H9 (cell line): Measurements from ENCODE around the gene ZBTB16. TPM values are rescaled to one million over a fixed set of nuclear protein-coding genes. Genes with fewer than 3 reads are reported as not detected.

Source experiments
- DNase-seq: peaks from one replicate; pipeline ENCODE4 v3.0.0-alpha.2; 2017
- H2AFZ ChIP-seq: one replicate; pipeline ENCODE4 v1.6.1; 2013; ENCODE audit warnings: mild to moderate bottlenecking, low read length, control low read depth, moderate library complexity
- H2AK5ac ChIP-seq: 2 replicates; pipeline ENCODE4 v1.6.1; 2013; ENCODE audit warnings: low read length, control low read depth, mixed read lengths; ENCODE audit not compliant: insufficient read length
- H2BK120ac ChIP-seq: one replicate; pipeline ENCODE4 v1.6.1; 2013; ENCODE audit warnings: low read depth, mild to moderate bottlenecking, low read length, control low read depth, inconsistent platforms; ENCODE audit not compliant: poor library complexity, severe bottlenecking
- H2BK12ac ChIP-seq: 2 replicates; pipeline ENCODE4 v1.6.1; 2013; ENCODE audit warnings: low read length, control low read depth, mixed read lengths, low read depth; ENCODE audit not compliant: insufficient read length
- H2BK15ac ChIP-seq: 2 replicates; pipeline ENCODE4 v1.6.1; 2013; ENCODE audit warnings: low read depth, low read length, control low read depth
- H2BK20ac ChIP-seq: one replicate; pipeline ENCODE4 v1.6.1; 2013; ENCODE audit warnings: low read depth, mild to moderate bottlenecking, low read length, control low read depth, inconsistent platforms; ENCODE audit not compliant: poor library complexity, severe bottlenecking
- H2BK5ac ChIP-seq: 2 replicates; pipeline ENCODE4 v1.6.1; 2013; ENCODE audit warnings: low read length, control low read depth, mixed read lengths; ENCODE audit not compliant: insufficient read length
- H3K14ac ChIP-seq: 2 replicates; pipeline ENCODE4 v1.6.1; 2013; ENCODE audit warnings: low read length, control low read depth; ENCODE audit not compliant: insufficient read depth
- H3K18ac ChIP-seq: 2 replicates; pipeline ENCODE4 v1.6.1; 2013; ENCODE audit warnings: low read depth, mild to moderate bottlenecking, mixed read lengths, low read length, control low read depth; ENCODE audit not compliant: insufficient read length
- H3K23ac ChIP-seq: 2 replicates; pipeline ENCODE4 v1.6.1; 2013; ENCODE audit warnings: low read length, control low read depth, mixed read lengths, low read depth; ENCODE audit not compliant: insufficient read length
- H3K23me2 ChIP-seq: 2 replicates; pipeline ENCODE4 v1.6.1; 2013; ENCODE audit warnings: low read depth, mild to moderate bottlenecking, mixed read lengths, low read length, control low read depth; ENCODE audit not compliant: insufficient read length, poor library complexity, severe bottlenecking
- H3K27ac ChIP-seq: 2 replicates; pipeline ENCODE4 v1.5.1; 2013; ENCODE audit warnings: low read length, control low read depth, mixed read lengths, low read depth; ENCODE audit not compliant: insufficient read length
- H3K27me3 ChIP-seq: 2 replicates; pipeline ENCODE4 v1.6.1; 2013; ENCODE audit warnings: low read length, control low read depth, inconsistent platforms; ENCODE audit not compliant: insufficient read depth
- H3K4ac ChIP-seq: 2 replicates; pipeline ENCODE4 v1.6.1; 2013; ENCODE audit warnings: low read depth, mild to moderate bottlenecking, control low read depth, inconsistent platforms, low read length, moderate library complexity
- H3K4me1 ChIP-seq: 2 replicates; pipeline ENCODE4 v1.6.1; 2013; ENCODE audit warnings: low read length, control low read depth, inconsistent platforms; ENCODE audit not compliant: insufficient read depth
- H3K4me2 ChIP-seq: 2 replicates; pipeline ENCODE4 v1.6.1; 2013; ENCODE audit warnings: low read length, control low read depth, mixed read lengths; ENCODE audit not compliant: insufficient read length, insufficient read depth
- H3K56ac ChIP-seq: 2 replicates; pipeline ENCODE4 v1.6.1; 2013; ENCODE audit warnings: low read depth, mild to moderate bottlenecking, mixed read lengths, low read length, control low read depth; ENCODE audit not compliant: insufficient read length
- H3K79me1 ChIP-seq: 2 replicates; pipeline ENCODE4 v1.6.1; 2013; ENCODE audit warnings: low read depth, mild to moderate bottlenecking, moderate library complexity, low read length, control low read depth, inconsistent platforms; ENCODE audit not compliant: insufficient read depth, poor library complexity, severe bottlenecking
- H3K79me2 ChIP-seq: 2 replicates; pipeline ENCODE4 v1.6.1; 2013; ENCODE audit warnings: low read length, control low read depth, inconsistent platforms; ENCODE audit not compliant: insufficient read depth
- H3K9ac ChIP-seq: 2 replicates; pipeline ENCODE4 v1.6.1; 2013; ENCODE audit warnings: low read length, control low read depth, mixed read lengths; ENCODE audit not compliant: insufficient read length; ENCODE audit errors: extremely low read depth
- H3K9me3 ChIP-seq: one replicate; pipeline ENCODE4 v1.6.1; 2013; ENCODE audit warnings: low read depth, low read length, inconsistent platforms; ENCODE audit not compliant: control insufficient read depth
- H3T11ph ChIP-seq: one replicate; pipeline ENCODE4 v1.6.1; 2013; ENCODE audit warnings: mild to moderate bottlenecking, low read length, control low read depth, inconsistent platforms
- H4K20me1 ChIP-seq: one replicate; pipeline ENCODE4 v1.6.1; 2013; ENCODE audit not compliant: control insufficient read depth, insufficient read length, insufficient read depth
- H4K5ac ChIP-seq: 2 replicates; pipeline ENCODE4 v1.6.1; 2013; ENCODE audit warnings: low read depth, mild to moderate bottlenecking, mixed read lengths, low read length, control low read depth; ENCODE audit not compliant: insufficient read length
- H4K8ac ChIP-seq: replicated peaks from 2 replicates; pipeline ENCODE4 v1.6.1; 2013; ENCODE audit warnings: low read length, control low read depth, mixed read lengths, low read depth; ENCODE audit not compliant: insufficient read length
- H4K91ac ChIP-seq: 2 replicates; pipeline ENCODE4 v1.6.1; 2013; ENCODE audit warnings: low read depth, mild to moderate bottlenecking, moderate library complexity, mixed read lengths, low read length, control low read depth; ENCODE audit not compliant: insufficient read length
- H3K27ac Mint-ChIP-seq, 3 experiments: 2 replicates in 2 of 3; 3 replicates in 1 of 3; pipeline ENCODE4 v1.8.0; 2020 to 2021; ENCODE audit warnings: mixed read lengths in 3 of 3, mild to moderate bottlenecking in 1 of 3, moderate library complexity in 1 of 3
- H3K27me3 Mint-ChIP-seq: 2 replicates; pipeline ENCODE4 v1.8.0; 2021; ENCODE audit warnings: low read depth, mild to moderate bottlenecking, moderate library complexity, mixed read lengths
- H3K36me3 Mint-ChIP-seq, 3 experiments: 2 replicates in 2 of 3; 3 replicates in 1 of 3; pipeline ENCODE4 v1.8.0; 2020 to 2021; ENCODE audit warnings: low read depth in 3 of 3, mixed read lengths in 3 of 3; ENCODE audit not compliant: insufficient read depth in 1 of 3
- H3K4me1 Mint-ChIP-seq, 2 experiments: 2 replicates each; pipeline ENCODE4 v1.8.0; 2020; ENCODE audit warnings: mixed read lengths in 2 of 2
- H3K4me3 Mint-ChIP-seq, 2 experiments: 2 replicates in 1 of 2; 3 replicates in 1 of 2; pipeline ENCODE4 v1.8.0; 2020 to 2021; ENCODE audit warnings: mild to moderate bottlenecking in 2 of 2, mixed read lengths in 2 of 2, moderate library complexity in 1 of 2
- H3K9me3 Mint-ChIP-seq, 2 experiments: 2 replicates in 1 of 2; 3 replicates in 1 of 2; pipeline ENCODE4 v1.8.0; 2020; ENCODE audit warnings: mild to moderate bottlenecking in 2 of 2, mixed read lengths in 2 of 2, moderate library complexity in 1 of 2
- WGBS: extraction: QIAGEN DNeasy Blood & Tissue Kit; methylation state at CpG from one replicate; pipeline ENCODE4 v1.1.7; 2013; ENCODE audit warnings: missing lambda C conversion rate, low lambda C conversion rate, mixed read lengths; ENCODE audit not compliant: insufficient read length; ENCODE audit errors: extremely low coverage; 5-methylcytosine and 5-hydroxymethylcytosine counted together
- total RNA-seq: library from RNA; stranded (reverse); gene quantifications from 2 replicates; pipeline ENCODE4 v1.2.1, GENCODE V29; 2021
- TF ChIP-seq, protein P1 (sequence below): fragments of 200-600 bp; sonication (generic); conservative IDR thresholded peaks from 3 replicates; pipeline ENCODE4 v1.8.0; 2021; ENCODE audit warnings: antibody characterized with exemption, mild to moderate bottlenecking

The ZBTB16 gene
- total RNA-seq, 1 experiment from 2014 or later, result not detected

- no peaks in the 10 kb centered on the region for H3K79me2 ChIP-seq
- no peak overlapping the region for H3K27ac Mint-ChIP-seq
- H3K23ac ChIP-seq, result no peak overlapping the region
- H4K8ac ChIP-seq, result no peak overlapping the region
- DNase-seq, result no peak
- H3K23me2 ChIP-seq, result no peaks in the 10 kb centered on the region
- H3K27me3 ChIP-seq, result no peaks in the 10 kb centered on the region
- no peaks in the 10 kb centered on the region for H3K9me3 Mint-ChIP-seq
- H3T11ph ChIP-seq, result no peak overlapping the region
- no peaks in the 10 kb centered on the region for H3K9me3 ChIP-seq
- H3K4me1 ChIP-seq, result no peaks in the 10 kb centered on the region; the same call in 1 of the 2 replicates
- H3K4me2 ChIP-seq, result no peak overlapping the region
- no peak overlapping the region for H3K27ac ChIP-seq
- no peak overlapping the region for H2BK5ac ChIP-seq
- H3K4me3 Mint-ChIP-seq, result no peak overlapping the region
- no peak overlapping the region for H2AK5ac ChIP-seq
- peaks cover 1% of the 10 kb centered on the region for H3K27me3 Mint-ChIP-seq
- H4K20me1 ChIP-seq, result no peaks in the 10 kb centered on the region
- H2BK20ac ChIP-seq, result no peak overlapping the region
- H3K18ac ChIP-seq, result no peak overlapping the region
- H2AFZ ChIP-seq, result no peak overlapping the region
- H3K14ac ChIP-seq, result no peak overlapping the region
- H3K36me3 Mint-ChIP-seq, result no peaks in the 10 kb centered on the region
- H3K4me1 Mint-ChIP-seq, result peaks cover 0 to 16% of the 10 kb centered on the region in 2 experiments; a peak in 2 of 4 replicates
- H3K4ac ChIP-seq, result no peak overlapping the region
- no CpG with 5 or more reads among the region's 3 CpGs for WGBS
- H3K9ac ChIP-seq, result no peak overlapping the region
- H4K5ac ChIP-seq, result no peak overlapping the region
- no peak overlapping the region for H2BK12ac ChIP-seq
- no peak overlapping the region for H3K56ac ChIP-seq
- H3K79me1 ChIP-seq, result no peaks in the 10 kb centered on the region
- H4K91ac ChIP-seq, result no peak overlapping the region
- H2BK15ac ChIP-seq, result no peak overlapping the region
- H2BK120ac ChIP-seq, result no peak overlapping the region
- TF ChIP-seq, protein P1, sequence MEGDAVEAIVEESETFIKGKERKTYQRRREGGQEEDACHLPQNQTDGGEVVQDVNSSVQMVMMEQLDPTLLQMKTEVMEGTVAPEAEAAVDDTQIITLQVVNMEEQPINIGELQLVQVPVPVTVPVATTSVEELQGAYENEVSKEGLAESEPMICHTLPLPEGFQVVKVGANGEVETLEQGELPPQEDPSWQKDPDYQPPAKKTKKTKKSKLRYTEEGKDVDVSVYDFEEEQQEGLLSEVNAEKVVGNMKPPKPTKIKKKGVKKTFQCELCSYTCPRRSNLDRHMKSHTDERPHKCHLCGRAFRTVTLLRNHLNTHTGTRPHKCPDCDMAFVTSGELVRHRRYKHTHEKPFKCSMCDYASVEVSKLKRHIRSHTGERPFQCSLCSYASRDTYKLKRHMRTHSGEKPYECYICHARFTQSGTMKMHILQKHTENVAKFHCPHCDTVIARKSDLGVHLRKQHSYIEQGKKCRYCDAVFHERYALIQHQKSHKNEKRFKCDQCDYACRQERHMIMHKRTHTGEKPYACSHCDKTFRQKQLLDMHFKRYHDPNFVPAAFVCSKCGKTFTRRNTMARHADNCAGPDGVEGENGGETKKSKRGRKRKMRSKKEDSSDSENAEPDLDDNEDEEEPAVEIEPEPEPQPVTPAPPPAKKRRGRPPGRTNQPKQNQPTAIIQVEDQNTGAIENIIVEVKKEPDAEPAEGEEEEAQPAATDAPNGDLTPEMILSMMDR, result no peak
Measured at GRCh38 chr11:114282488-114282887, 223.0 kb downstream of the ZBTB16 start.
